ENCODE results near the gene MAGEA9B. TPM values are rescaled to one million over a fixed set of nuclear protein-coding genes. Genes with fewer than 3 reads are reported as not detected.
"Not testable (repeated sequence)": the region's sequence is repeated elsewhere in the genome, so short reads cannot be mapped to it uniquely, and the experiment has no call there.

MAGEA9B gene
- total RNA-seq, 4 donors from 2014 or later = not detected

GRCh38 chrX:149628768-149629167, 41.5 kb upstream of the MAGEA9B start:
- H3K4me1 ChIP-seq = peaks cover 0 to 19% (median 0%) of the 10 kb centered on the region in 4 donors
- no peaks in the 10 kb centered on the region for H3K36me3 ChIP-seq
- 80 to 98% methylated on average over 2 of the region's 2 CpGs for WGBS, 2 donors
- TF ChIP-seq CTCF (IDR thresholded peaks at IDR 0.05) = no peak
- TF ChIP-seq POLR2A (IDR thresholded peaks at IDR 0.05) = no peak
- TF ChIP-seq EP300 (IDR thresholded peaks at IDR 0.05) = no peak
- H3K27ac ChIP-seq = no peak overlapping the region
- DNase-seq (ENCODE audit: low spot score in 2 of 2) = no peak
- no peaks in the 10 kb centered on the region for H3K27me3 ChIP-seq
- H3K9me3 ChIP-seq = no peaks in the 10 kb centered on the region
- H3K4me3 ChIP-seq = no peak overlapping the region

- H3K27me3 ChIP-seq = no peaks in the 10 kb centered on the region
- H3K27ac ChIP-seq = no peak overlapping the region
- H3K36me3 ChIP-seq = no peaks in the 10 kb centered on the region
- DNase-seq (ENCODE audit: low spot score in 2 of 2) = no peak
- WGBS, 2 donors = 92 to 93% methylated on average over 3 of the region's 3 CpGs
- no peaks in the 10 kb centered on the region for H3K9me3 ChIP-seq
- TF ChIP-seq EP300 (IDR thresholded peaks at IDR 0.05) (no peak), POLR2A (IDR thresholded peaks at IDR 0.05) (no peak), CTCF (IDR thresholded peaks at IDR 0.05) (no peak)
- H3K4me1 ChIP-seq = peaks cover 0 to 19% (median 0%) of the 10 kb centered on the region in 4 donors
- no peak overlapping the region for H3K4me3 ChIP-seq
These were observed 41.0 kb upstream of the MAGEA9B start for GRCh38 chrX:149628280-149628679.

GRCh38 chrX:149626829-149627228, 39.6 kb upstream of the MAGEA9B start:
- not testable (repeated sequence) for H3K9me3 ChIP-seq; DNase-seq (ENCODE audit: low spot score in 2 of 2); H3K36me3 ChIP-seq; H3K4me3 ChIP-seq; H3K27me3 ChIP-seq; H3K27ac ChIP-seq
- peaks cover 0 to 19% (median 0%) of the 10 kb centered on the region in 4 donors for H3K4me1 ChIP-seq
- WGBS, 2 donors = 69 to 70% methylated on average over 6 to 8 of the region's 8 CpGs

GRCh38 chrX:149619662-149620061, 32.4 kb upstream of the MAGEA9B start:
- H3K27me3 ChIP-seq; DNase-seq (ENCODE audit: low spot score in 2 of 2); H3K4me1 ChIP-seq; H3K9me3 ChIP-seq; H3K27ac ChIP-seq; H3K36me3 ChIP-seq; H3K4me3 ChIP-seq: not testable (repeated sequence)
- 43 to 100% methylated on average over 1 of the region's 1 CpG for WGBS, 2 donors

- H3K4me3 ChIP-seq = no peak overlapping the region
- H3K9me3 ChIP-seq = no peaks in the 10 kb centered on the region
- no peaks in the 10 kb centered on the region for H3K27me3 ChIP-seq
- no peaks in the 10 kb centered on the region for H3K36me3 ChIP-seq
- WGBS, 2 donors = 43 to 51% methylated on average over 3 of the region's 3 CpGs
- no peaks in the 10 kb centered on the region for H3K4me1 ChIP-seq
- no peak for TF ChIP-seq EP300 (IDR thresholded peaks at IDR 0.05)
- no peak for TF ChIP-seq CTCF (IDR thresholded peaks at IDR 0.05)
- no peak for TF ChIP-seq POLR2A (IDR thresholded peaks at IDR 0.05)
- DNase-seq (ENCODE audit: low spot score in 2 of 2) = no peak
- no peak overlapping the region for H3K27ac ChIP-seq
These were observed 31.6 kb upstream of the MAGEA9B start for GRCh38 chrX:149618871-149619270.

GRCh38 chrX:149611623-149612175, 24.4 kb upstream of the MAGEA9B start:
- Histone ChIP-seq H3K27ac (no peak overlapping the region), H3K27me3 (no peaks in the 10 kb centered on the region), H3K9me3 (no peaks in the 10 kb centered on the region), H3K36me3 (no peaks in the 10 kb centered on the region), H3K4me3 (no peak overlapping the region), H3K4me1 (no peaks in the 10 kb centered on the region)
- WGBS, 2 donors = 67 to 86% methylated on average over 1 of the region's 1 CpG
- TF ChIP-seq POLR2A (IDR thresholded peaks at IDR 0.05) (no peak), EP300 (IDR thresholded peaks at IDR 0.05) (no peak), CTCF (IDR thresholded peaks at IDR 0.05) (no peak)
- no peak for DNase-seq (ENCODE audit: low spot score in 2 of 2)

All from tibial nerve (tissue), 4 donors.